Measurements from ENCODE around the gene JAK2. TPM values are rescaled to one million over a fixed set of nuclear protein-coding genes. Genes with fewer than 3 reads are reported as not detected.

Gene JAK2
- total RNA-seq, 2 donors from 2014 or later, result 7.6 to 21.6 TPM

GRCh38 chr9:4982721-4983482 lies 2.2 kb upstream of the JAK2 start:
- TF ChIP-seq CTCF (IDR thresholded peaks at IDR 0.05), result no peak
- peaks cover 0 to 28% of the 10 kb centered on the region in 2 donors for H3K4me1 ChIP-seq
- no peaks in the 10 kb centered on the region for H3K27me3 ChIP-seq
- H3K27ac ChIP-seq, result no peak overlapping the region
- no peaks in the 10 kb centered on the region for H3K9me3 ChIP-seq
- H3K4me3 ChIP-seq, result no peak overlapping the region
- no peaks in the 10 kb centered on the region for H3K36me3 ChIP-seq
- no peak for DNase-seq (ENCODE audit: low spot score)

GRCh38 chr9:4983601-4984165 lies 1.4 kb upstream of the JAK2 start:
- Histone ChIP-seq H3K36me3 (no peaks in the 10 kb centered on the region), H3K27ac (peak overlapping the region; percentile 99 to 100), H3K27me3 (no peaks in the 10 kb centered on the region), H3K9me3 (no peaks in the 10 kb centered on the region), H3K4me3 (peak overlapping the region; percentile 75 to 92), H3K4me1 (peaks cover 0 to 35% of the 10 kb centered on the region in 2 donors)
- no peak for DNase-seq (ENCODE audit: low spot score)
- no peak for TF ChIP-seq CTCF (IDR thresholded peaks at IDR 0.05)

- DNase-seq (ENCODE audit: low spot score), result no peak
- no peaks in the 10 kb centered on the region for H3K36me3 ChIP-seq
- no peak for TF ChIP-seq CTCF (IDR thresholded peaks at IDR 0.05)
- no peaks in the 10 kb centered on the region for H3K27me3 ChIP-seq
- H3K9me3 ChIP-seq, result no peaks in the 10 kb centered on the region
- peaks cover 0 to 35% of the 10 kb centered on the region in 2 donors for H3K4me1 ChIP-seq
- peak overlapping the region; percentile 99 to 100 for H3K27ac ChIP-seq
- peak overlapping the region; percentile 75 to 92 for H3K4me3 ChIP-seq
Measured at GRCh38 chr9:4984171-4984620, 876 bp upstream of the JAK2 start.

- DNase-seq (ENCODE audit: low spot score), result no peak
- Histone ChIP-seq H3K36me3 (no peaks in the 10 kb centered on the region), H3K9me3 (no peaks in the 10 kb centered on the region), H3K4me1 (peaks cover 0 to 35% of the 10 kb centered on the region in 2 donors), H3K27ac (peak overlapping the region; percentile 99 to 100), H3K27me3 (no peaks in the 10 kb centered on the region), H3K4me3 (peak overlapping the region; percentile 75 to 92)
- no peak for TF ChIP-seq CTCF (IDR thresholded peaks at IDR 0.05)
Measured at GRCh38 chr9:4985386-4986266, 554 bp downstream of the JAK2 start.

GRCh38 chr9:4986296-4986695 lies 1.2 kb downstream of the JAK2 start:
- Histone ChIP-seq H3K27me3 (no peaks in the 10 kb centered on the region), H3K9me3 (no peaks in the 10 kb centered on the region), H3K36me3 (no peaks in the 10 kb centered on the region), H3K4me3 (peak overlapping the region; percentile 75 to 92), H3K4me1 (peaks cover 0 to 35% of the 10 kb centered on the region in 2 donors), H3K27ac (peak overlapping the region; percentile 99 to 100)
- no peak for DNase-seq (ENCODE audit: low spot score)
- no peak for TF ChIP-seq CTCF (IDR thresholded peaks at IDR 0.05)

Measured in right atrium auricular region (tissue), 2 donors.